ENCODE measurements around the gene CNGA4.

Gene CNGA4, protein sequence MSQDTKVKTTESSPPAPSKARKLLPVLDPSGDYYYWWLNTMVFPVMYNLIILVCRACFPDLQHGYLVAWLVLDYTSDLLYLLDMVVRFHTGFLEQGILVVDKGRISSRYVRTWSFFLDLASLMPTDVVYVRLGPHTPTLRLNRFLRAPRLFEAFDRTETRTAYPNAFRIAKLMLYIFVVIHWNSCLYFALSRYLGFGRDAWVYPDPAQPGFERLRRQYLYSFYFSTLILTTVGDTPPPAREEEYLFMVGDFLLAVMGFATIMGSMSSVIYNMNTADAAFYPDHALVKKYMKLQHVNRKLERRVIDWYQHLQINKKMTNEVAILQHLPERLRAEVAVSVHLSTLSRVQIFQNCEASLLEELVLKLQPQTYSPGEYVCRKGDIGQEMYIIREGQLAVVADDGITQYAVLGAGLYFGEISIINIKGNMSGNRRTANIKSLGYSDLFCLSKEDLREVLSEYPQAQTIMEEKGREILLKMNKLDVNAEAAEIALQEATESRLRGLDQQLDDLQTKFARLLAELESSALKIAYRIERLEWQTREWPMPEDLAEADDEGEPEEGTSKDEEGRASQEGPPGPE

DNA sequence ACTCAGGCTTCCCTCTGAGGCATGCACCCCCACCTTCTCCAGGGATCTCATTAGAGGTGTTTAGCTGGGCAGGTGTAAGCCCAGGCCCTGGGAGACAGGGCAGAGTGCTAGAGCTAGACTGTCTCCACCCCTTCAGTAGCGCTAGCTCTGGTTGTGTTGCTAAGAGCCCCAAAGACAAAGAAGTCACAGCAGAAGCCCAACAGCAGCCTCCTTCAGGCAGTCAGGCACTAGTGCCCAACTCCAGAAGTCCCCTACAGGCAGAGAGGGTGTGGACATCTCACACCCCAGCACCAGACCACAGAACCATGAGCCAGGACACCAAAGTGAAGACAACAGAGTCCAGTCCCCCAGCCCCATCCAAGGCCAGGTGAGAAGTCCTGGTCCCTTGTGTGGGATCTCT is at the start of gene CNGA4:
Gene CNGA4 (plus strand): TSS at position 188 of the 400 bp plus-strand sequence. CDS start 118 bp downstream, at position 306.
- Histone ChIP-seq H3K27me3 (ENCODE audit: low read depth) (no peaks in the 10 kb centered on the region), H3K9me3 (no peaks in the 10 kb centered on the region), H3K4me1 (peaks cover 4% of the 10 kb centered on the region; the same call in 1 of the 2 replicates), H3K36me3 (replicated peaks) (no peaks in the 10 kb centered on the region), H3K4me3 (no peak within 1 kb of the TSS)
- in situ Hi-C loops (cut with MboI; ENCODE audit: low sequenced_read_pairs), result no loop called here
- DNase-seq (ENCODE audit: low spot score in 2 of 2), result no peak

DNA sequence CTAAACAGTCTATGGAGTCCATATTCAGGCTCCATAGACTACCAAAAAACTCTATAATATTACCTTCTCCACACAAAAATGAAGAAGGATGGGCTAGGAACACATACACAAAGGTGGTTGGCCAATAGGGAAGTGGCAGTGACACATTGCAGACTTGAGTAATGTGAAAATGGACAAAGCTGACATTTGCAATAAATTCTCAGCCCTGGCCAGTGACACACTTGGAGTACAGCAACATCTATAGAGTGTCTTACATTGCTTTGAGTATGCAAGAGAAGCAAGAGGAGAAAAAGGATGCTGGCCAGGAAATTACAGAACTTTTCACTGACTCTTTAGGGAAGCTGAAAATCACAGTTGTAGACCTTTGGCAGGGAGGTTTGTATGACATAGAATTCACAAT is 47.1 kb upstream of the CNGA4 start:
- H3K4me3 ChIP-seq, result no peak overlapping the region
- no peak for DNase-seq (ENCODE audit: low spot score in 2 of 2)
- in situ Hi-C loops (cut with MboI; ENCODE audit: low sequenced_read_pairs), result no loop called here

DNA sequence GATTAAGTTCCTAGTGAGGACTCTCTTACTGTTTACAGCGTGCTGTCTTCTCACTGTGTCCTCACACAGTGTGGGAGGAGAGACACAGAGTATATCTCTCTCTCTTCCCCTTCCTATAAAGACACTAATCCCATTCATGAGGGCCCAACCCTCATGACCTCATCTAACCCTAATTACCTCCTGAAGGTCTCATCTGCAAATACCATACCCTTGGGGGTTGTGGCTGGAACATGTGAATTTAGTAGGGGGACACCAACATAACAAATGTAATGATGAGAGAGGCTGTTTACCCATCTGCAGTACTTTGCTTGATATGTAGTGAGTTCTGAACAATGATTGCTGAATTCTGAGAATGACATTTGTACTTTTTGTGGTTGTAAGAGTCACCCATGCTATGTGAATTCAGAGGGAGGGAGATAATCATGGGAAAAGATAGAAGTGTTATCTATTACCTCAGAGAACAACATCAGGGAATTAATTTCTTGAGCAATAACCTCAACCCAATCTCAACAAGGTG is 44.8 kb upstream of the CNGA4 start:
- Histone ChIP-seq H3K36me3 (replicated peaks) (no peaks in the 10 kb centered on the region), H3K9me3 (no peaks in the 10 kb centered on the region), H3K4me1 (no peaks in the 10 kb centered on the region), H3K27me3 (ENCODE audit: low read depth) (no peaks in the 10 kb centered on the region), H3K4me3 (no peak overlapping the region)
- DNase-seq (ENCODE audit: low spot score in 2 of 2), result no peak
- in situ Hi-C loops (cut with MboI; ENCODE audit: low sequenced_read_pairs), result no loop called here

More for the DNA sequence above, 47.1 kb upstream of the CNGA4 start:
- no peaks in the 10 kb centered on the region for H3K9me3 ChIP-seq
- no peaks in the 10 kb centered on the region for H3K4me1 ChIP-seq
- H3K36me3 ChIP-seq (replicated peaks), result no peaks in the 10 kb centered on the region
- H3K27me3 ChIP-seq (ENCODE audit: low read depth), result no peaks in the 10 kb centered on the region

DNA sequence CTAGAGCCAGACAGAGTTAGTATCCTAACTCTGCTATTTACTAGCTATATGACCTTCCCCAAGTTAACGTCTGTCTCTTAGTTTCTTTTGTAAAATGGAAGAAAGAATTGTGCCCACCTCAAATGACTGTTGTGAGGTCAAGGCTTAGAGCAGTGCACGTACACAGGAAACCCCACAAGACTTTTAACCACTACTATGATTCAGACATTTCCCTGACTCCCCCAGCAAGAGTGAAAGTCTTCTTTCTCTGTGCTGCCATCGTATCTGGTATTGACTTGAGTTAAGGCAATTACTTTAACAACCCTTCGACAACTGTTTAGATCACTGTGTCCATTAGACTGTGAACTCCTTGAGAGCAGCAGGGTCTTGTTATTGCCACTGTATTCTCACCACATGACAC is 42.5 kb upstream of the CNGA4 start:
- no peaks in the 10 kb centered on the region for H3K9me3 ChIP-seq
- no peaks in the 10 kb centered on the region for H3K36me3 ChIP-seq (replicated peaks)
- H3K4me3 ChIP-seq, result no peak overlapping the region
- in situ Hi-C loops (cut with MboI; ENCODE audit: low sequenced_read_pairs), result no loop called here
- no peaks in the 10 kb centered on the region for H3K27me3 ChIP-seq (ENCODE audit: low read depth)
- DNase-seq (ENCODE audit: low spot score in 2 of 2), result no peak
- peaks cover 4% of the 10 kb centered on the region; the same call in 1 of the 2 replicates for H3K4me1 ChIP-seq

DNA sequence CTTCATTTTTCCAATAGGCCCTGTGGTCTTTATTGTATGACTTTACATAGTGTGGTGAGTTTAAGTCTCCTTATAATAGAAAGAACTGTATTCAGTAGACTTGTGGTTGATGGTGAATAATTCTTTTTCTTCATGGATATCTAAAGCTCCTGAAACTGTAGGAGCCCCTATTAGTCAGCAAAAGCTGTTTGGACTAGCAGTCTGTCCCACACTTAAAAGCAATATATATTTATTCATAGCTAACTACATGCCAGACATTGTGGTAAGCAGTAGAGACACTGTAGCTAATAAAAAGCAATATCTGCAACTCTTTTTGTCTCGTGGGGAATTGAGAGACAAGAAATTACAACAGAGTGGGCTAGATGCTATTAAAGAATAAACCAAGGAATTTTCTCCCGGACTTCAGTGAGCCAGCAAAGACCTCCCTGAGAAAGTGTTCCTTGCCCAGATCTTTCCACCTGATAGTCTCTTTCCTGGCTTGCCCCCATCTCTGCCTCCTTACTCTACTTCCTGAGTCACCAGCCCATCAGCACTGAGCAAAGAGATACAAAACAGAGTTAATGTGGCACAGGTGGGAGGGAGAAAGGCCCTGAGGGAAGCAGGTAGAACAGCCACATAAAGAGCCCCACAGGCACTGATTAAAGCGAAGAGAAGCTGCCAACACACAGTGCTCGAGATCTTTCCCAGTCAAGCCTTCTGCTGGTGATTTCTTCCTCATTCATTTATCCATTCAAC is 41.3 kb upstream of the CNGA4 start:
- no peaks in the 10 kb centered on the region for H3K27me3 ChIP-seq (ENCODE audit: low read depth)
- in situ Hi-C loops (cut with MboI; ENCODE audit: low sequenced_read_pairs), result no loop called here
- DNase-seq (ENCODE audit: low spot score in 2 of 2), result no peak

DNA sequence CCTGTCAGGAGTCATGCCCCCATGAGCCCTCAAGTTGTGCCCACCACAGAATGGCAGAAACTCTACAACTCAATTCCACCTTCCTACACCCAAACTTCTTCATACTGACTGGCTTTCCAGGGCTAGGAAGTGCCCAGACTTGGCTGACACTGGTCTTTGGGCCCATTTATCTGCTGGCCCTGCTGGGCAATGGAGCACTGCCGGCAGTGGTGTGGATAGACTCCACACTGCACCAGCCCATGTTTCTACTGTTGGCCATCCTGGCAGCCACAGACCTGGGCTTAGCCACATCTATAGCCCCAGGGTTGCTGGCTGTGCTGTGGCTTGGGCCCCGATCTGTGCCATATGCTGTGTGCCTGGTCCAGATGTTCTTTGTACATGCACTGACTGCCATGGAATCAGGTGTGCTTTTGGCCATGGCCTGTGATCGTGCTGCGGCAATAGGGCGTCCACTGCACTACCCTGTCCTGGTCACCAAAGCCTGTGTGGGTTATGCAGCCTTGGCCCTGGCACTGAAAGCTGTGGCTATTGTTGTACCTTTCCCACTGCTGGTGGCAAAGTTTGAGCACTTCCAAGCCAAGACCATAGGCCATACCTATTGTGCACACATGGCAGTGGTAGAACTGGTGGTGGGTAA is 39.6 kb upstream of the CNGA4 start, which contains the start of gene OR52W1:
Gene OR52W1 (plus strand): TSS at position 51 of the 637 bp plus-strand sequence. CDS start 0 bp downstream, at position 51.
- Histone ChIP-seq H3K4me3 (no peak within 1 kb of the TSS), H3K36me3 (replicated peaks) (no peaks in the 10 kb centered on the region), H3K4me1 (peaks cover 4% of the 10 kb centered on the region; the same call in 1 of the 2 replicates), H3K27me3 (ENCODE audit: low read depth) (no peaks in the 10 kb centered on the region), H3K9me3 (no peaks in the 10 kb centered on the region)
- no peak for DNase-seq (ENCODE audit: low spot score in 2 of 2)
- in situ Hi-C loops (cut with MboI; ENCODE audit: low sequenced_read_pairs), result no loop called here

More for the DNA sequence above, 41.3 kb upstream of the CNGA4 start:
- Histone ChIP-seq H3K4me1 (peaks cover 4% of the 10 kb centered on the region; the same call in 1 of the 2 replicates), H3K4me3 (no peak overlapping the region), H3K36me3 (replicated peaks) (no peaks in the 10 kb centered on the region), H3K9me3 (no peaks in the 10 kb centered on the region)

DNA sequence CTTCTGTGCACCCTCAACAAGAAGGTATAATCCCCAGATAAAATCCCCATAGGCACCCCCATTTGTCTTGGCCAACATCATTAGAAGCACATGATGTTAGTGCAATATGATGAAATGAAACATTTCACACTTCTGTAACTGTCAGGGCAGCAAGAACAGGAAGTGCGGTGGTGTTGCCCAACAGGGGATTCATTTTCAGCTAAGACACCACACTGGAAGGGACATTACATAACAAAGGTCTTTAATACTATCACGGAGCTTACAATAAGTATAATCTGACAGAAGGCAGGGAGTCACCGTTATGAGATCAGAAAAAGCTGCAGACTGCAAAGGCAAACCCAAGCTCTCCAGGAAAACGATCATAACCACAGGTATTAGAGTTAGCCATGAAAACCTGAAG is 37.9 kb upstream of the CNGA4 start:
- peak in 1 of 2 experiments; percentile 27 for DNase-seq (ENCODE audit: low spot score in 2 of 2)

DNA sequence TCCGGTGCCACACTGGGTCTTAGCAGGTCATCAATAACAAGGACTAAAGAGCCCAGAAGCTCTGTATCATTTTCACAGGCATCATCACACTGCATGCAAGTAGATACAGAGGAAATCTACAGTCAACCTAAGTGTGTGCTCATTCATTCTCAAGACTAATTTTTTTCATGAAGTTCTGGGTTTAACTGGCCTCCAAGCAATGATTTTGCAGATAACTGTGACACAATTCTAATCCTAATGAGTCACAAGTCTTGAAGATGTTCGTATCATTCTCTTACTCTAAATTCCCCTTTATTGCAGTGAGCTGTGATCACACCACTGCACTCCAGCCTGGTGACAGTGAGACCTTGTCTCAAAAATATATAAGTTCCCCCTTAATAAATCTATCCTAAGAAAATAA is 37.4 kb upstream of the CNGA4 start:
- no peaks in the 10 kb centered on the region for H3K9me3 ChIP-seq
- peaks cover 4% of the 10 kb centered on the region; the same call in 1 of the 2 replicates for H3K4me1 ChIP-seq
- DNase-seq (ENCODE audit: low spot score in 2 of 2), result no peak
- no peaks in the 10 kb centered on the region for H3K36me3 ChIP-seq (replicated peaks)
- H3K4me3 ChIP-seq, result no peak overlapping the region
- H3K27me3 ChIP-seq (ENCODE audit: low read depth), result no peaks in the 10 kb centered on the region
- in situ Hi-C loops (cut with MboI; ENCODE audit: low sequenced_read_pairs), result no loop called here

More for the DNA sequence above, 37.9 kb upstream of the CNGA4 start:
- Histone ChIP-seq H3K36me3 (replicated peaks) (no peaks in the 10 kb centered on the region), H3K4me1 (peaks cover 4% of the 10 kb centered on the region; the same call in 1 of the 2 replicates), H3K9me3 (no peaks in the 10 kb centered on the region), H3K27me3 (ENCODE audit: low read depth) (no peaks in the 10 kb centered on the region), H3K4me3 (no peak overlapping the region)
- in situ Hi-C loops (cut with MboI; ENCODE audit: low sequenced_read_pairs), result no loop called here

DNA sequence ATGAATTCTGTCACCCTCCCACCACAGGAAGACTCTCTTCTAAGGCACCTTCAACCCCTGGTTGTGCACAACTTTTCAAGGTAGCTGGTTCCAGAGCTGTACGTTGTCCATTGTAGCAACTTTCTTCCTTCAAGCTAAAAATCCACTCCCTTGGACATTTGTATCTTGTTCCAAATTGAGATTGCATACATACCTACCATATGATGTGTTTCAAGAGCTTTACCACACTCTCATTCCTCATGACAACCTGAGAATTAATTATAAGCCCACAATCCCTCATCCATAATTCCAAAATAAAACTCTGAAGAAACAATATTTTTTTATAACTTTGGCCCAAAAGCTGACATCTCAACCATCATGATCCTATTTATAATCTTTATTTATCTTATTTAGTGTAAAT is 36.8 kb upstream of the CNGA4 start:
- no peak for DNase-seq (ENCODE audit: low spot score in 2 of 2)
- H3K36me3 ChIP-seq (replicated peaks), result no peaks in the 10 kb centered on the region
- H3K9me3 ChIP-seq, result no peaks in the 10 kb centered on the region
- no peak overlapping the region for H3K4me3 ChIP-seq
- H3K4me1 ChIP-seq, result peaks cover 4% of the 10 kb centered on the region; the same call in 1 of the 2 replicates
- in situ Hi-C loops (cut with MboI; ENCODE audit: low sequenced_read_pairs), result no loop called here
- no peaks in the 10 kb centered on the region for H3K27me3 ChIP-seq (ENCODE audit: low read depth)

DNA sequence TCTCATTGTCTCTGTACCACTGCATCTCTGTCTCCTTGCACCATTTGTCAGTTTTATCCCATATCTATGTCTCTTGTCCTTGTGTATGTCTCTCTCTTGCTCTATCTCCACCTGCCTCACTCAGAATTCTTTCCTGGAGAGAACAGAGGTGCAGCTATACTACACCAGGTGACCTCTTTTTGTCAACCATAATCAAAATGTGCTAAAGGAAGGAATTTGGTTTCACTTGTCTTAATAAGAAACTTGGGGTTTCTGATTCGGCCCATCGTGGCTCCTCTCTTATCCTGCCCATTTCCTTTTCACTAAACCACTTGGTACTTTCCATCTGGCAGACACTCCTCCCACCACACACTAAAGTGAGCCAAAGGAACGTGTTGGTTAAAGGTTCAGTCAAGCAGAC is 35.6 kb upstream of the CNGA4 start:
- Histone ChIP-seq H3K4me1 (peaks cover 4% of the 10 kb centered on the region; the same call in 1 of the 2 replicates), H3K36me3 (replicated peaks) (no peaks in the 10 kb centered on the region), H3K27me3 (ENCODE audit: low read depth) (no peaks in the 10 kb centered on the region), H3K4me3 (no peak overlapping the region), H3K9me3 (no peaks in the 10 kb centered on the region)
- DNase-seq (ENCODE audit: low spot score in 2 of 2), result no peak
- in situ Hi-C loops (cut with MboI; ENCODE audit: low sequenced_read_pairs), result no loop called here

DNA sequence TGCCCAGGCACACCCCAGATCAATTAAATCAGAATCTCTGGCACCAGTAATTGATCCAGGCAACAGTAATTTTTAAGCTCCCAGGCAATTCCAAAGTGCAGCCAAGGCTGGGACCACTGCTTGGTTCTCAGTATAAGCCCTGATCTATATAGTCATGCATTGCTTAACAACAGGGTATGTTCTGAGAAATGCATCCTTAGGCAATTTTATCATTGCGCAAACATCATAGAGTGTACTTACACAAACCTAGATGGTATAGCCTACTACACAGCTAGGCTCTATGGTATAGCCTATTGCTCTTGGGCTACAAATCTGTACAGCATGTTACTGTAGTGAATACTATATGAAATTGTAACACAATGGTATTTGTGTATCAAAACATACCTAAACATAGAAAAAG is 34.2 kb upstream of the CNGA4 start:
- Histone ChIP-seq H3K36me3 (replicated peaks) (no peaks in the 10 kb centered on the region), H3K4me3 (no peak overlapping the region), H3K9me3 (no peaks in the 10 kb centered on the region), H3K4me1 (peaks cover 4% of the 10 kb centered on the region; the same call in 1 of the 2 replicates), H3K27me3 (ENCODE audit: low read depth) (no peaks in the 10 kb centered on the region)
- no peak for DNase-seq (ENCODE audit: low spot score in 2 of 2)
- in situ Hi-C loops (cut with MboI; ENCODE audit: low sequenced_read_pairs), result no loop called here

DNA sequence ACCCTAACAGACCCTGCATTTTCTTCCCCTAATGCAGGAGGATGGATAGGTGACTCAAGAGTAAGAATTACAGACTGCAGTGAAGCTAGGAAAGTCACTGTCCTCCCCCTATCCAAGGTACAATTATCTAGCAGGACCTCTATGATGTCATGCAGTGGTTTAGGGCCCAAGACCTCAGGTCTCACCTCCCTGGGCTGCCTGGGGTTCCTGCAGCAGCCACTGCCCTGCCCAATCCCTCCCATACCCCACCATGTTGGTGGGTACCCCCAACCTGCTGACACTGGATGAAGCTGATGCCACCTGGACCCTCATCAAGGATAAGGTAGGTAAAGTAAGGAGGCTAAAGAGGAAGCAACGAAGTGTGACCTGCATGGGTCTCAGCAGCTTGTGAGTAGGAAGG is 33.5 kb upstream of the CNGA4 start, which contains the start of gene C11orf42:
Gene C11orf42 (plus strand): TSS at position 192 of the 400 bp plus-strand sequence. CDS start 59 bp downstream, at position 251.
- Histone ChIP-seq H3K36me3 (replicated peaks) (no peaks in the 10 kb centered on the region), H3K9me3 (no peaks in the 10 kb centered on the region)
- in situ Hi-C loops (cut with MboI; ENCODE audit: low sequenced_read_pairs), result no loop called here

More for the DNA sequence above, 33.5 kb upstream of the CNGA4 start, which contains the start of gene C11orf42:
- no peak for DNase-seq (ENCODE audit: low spot score in 2 of 2)
- Histone ChIP-seq H3K27me3 (ENCODE audit: low read depth) (no peaks in the 10 kb centered on the region), H3K4me1 (peaks cover 4% of the 10 kb centered on the region; the same call in 1 of the 2 replicates), H3K4me3 (no peak within 1 kb of the TSS)

Data from HAP-1 (cell line).